Measurements from ENCODE around the gene CEP85L.
A peak's percentile ranks its signal among the peaks of the same experiment; 100 is the strongest.

CEP85L gene

DNA sequence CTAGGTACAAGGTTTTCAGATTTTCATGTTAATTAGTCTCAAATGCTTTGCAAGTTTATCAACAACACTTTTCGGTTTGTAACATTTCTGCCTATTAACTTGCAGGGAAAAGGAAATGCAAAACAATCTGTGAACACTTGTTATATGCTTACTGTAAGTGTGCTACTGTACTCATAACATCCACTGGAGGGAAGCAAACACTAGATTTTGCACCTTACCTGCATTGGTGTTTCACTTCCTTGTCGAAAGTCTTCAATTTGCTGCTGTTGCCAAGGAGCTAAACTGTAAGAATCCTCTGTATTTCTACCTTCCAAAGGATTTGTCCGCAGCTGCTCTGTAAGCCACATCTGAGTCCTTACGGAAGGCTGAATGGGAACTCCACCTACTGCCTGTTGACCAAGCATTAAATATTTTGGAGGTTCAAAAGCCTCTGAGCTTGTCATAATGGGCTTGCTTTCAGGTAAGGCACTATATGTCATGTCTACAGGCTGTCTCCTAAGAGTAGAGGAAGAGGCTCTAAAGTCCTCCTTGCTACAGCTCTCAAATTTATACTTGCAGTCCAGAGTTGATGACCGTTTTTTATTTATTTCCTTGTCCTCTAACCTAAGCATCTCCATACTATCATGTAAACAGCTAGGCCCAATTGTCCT lies 86.0 kb downstream of the CEP85L start:
- no peak overlapping the region for H3K27ac ChIP-seq (ENCODE audit: insufficient read depth, low read length, poor library complexity, severe bottlenecking)
- no peaks in the 10 kb centered on the region for H3K4me1 ChIP-seq (ENCODE audit: control insufficient read depth, insufficient read depth, low read length, poor library complexity, severe bottlenecking)
- no peak overlapping the region for H3K4me3 ChIP-seq (ENCODE audit: insufficient read depth, low read depth, low read length, poor library complexity, severe bottlenecking)
- H3K27me3 ChIP-seq (replicated peaks; ENCODE audit: control insufficient read depth, insufficient read depth, low read length, poor library complexity, severe bottlenecking), result no peaks in the 10 kb centered on the region
- DNase-seq, result no peak
- no peaks in the 10 kb centered on the region for H3K9me3 ChIP-seq (ENCODE audit: control insufficient read depth, low read length)
- no peaks in the 10 kb centered on the region for H3K36me3 ChIP-seq (ENCODE audit: control insufficient read depth, insufficient read depth, low read length)

DNA sequence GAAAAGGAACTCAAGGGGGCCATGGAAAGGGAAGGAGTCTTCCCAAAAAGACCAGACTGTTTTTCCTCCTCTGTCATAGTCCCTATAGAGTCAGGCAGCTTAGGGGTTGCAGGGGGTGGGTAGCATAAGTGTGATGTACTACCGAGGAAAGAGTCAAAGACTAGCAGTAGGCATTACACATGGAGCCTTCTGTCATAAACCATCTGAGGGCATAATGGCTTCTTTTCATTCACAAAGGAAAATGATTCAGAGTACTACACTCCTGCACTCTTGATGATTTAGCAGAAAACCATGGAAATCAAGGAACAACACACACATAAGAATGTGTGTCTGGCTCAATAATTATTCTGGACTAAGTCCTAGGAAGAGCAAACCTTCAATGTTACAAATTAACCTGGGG lies 88.4 kb downstream of the CEP85L start:
- no peaks in the 10 kb centered on the region for H3K9me3 ChIP-seq (ENCODE audit: control insufficient read depth, low read length)
- H3K36me3 ChIP-seq (ENCODE audit: control insufficient read depth, insufficient read depth, low read length), result no peaks in the 10 kb centered on the region
- no peak overlapping the region for H3K4me3 ChIP-seq (ENCODE audit: insufficient read depth, low read depth, low read length, poor library complexity, severe bottlenecking)
- H3K4me1 ChIP-seq (ENCODE audit: control insufficient read depth, insufficient read depth, low read length, poor library complexity, severe bottlenecking), result no peaks in the 10 kb centered on the region
- no peak for DNase-seq
- no peak overlapping the region for H3K27ac ChIP-seq (ENCODE audit: insufficient read depth, low read length, poor library complexity, severe bottlenecking)
- H3K27me3 ChIP-seq (replicated peaks; ENCODE audit: control insufficient read depth, insufficient read depth, low read length, poor library complexity, severe bottlenecking), result no peaks in the 10 kb centered on the region

- DNase-seq, result no peak
- Histone ChIP-seq H3K4me1 (ENCODE audit: control insufficient read depth, insufficient read depth, low read length, poor library complexity, severe bottlenecking) (peaks cover 6% of the 10 kb centered on the region), H3K36me3 (ENCODE audit: control insufficient read depth, insufficient read depth, low read length) (no peaks in the 10 kb centered on the region), H3K27ac (ENCODE audit: insufficient read depth, low read length, poor library complexity, severe bottlenecking) (no peak overlapping the region), H3K27me3 (replicated peaks; ENCODE audit: control insufficient read depth, insufficient read depth, low read length, poor library complexity, severe bottlenecking) (no peaks in the 10 kb centered on the region), H3K9me3 (ENCODE audit: control insufficient read depth, low read length) (no peaks in the 10 kb centered on the region), H3K4me3 (ENCODE audit: insufficient read depth, low read depth, low read length, poor library complexity, severe bottlenecking) (no peak overlapping the region)
These were observed 89.1 kb downstream of the CEP85L start for GRCh38 chr6:118562248-118562647.

DNA sequence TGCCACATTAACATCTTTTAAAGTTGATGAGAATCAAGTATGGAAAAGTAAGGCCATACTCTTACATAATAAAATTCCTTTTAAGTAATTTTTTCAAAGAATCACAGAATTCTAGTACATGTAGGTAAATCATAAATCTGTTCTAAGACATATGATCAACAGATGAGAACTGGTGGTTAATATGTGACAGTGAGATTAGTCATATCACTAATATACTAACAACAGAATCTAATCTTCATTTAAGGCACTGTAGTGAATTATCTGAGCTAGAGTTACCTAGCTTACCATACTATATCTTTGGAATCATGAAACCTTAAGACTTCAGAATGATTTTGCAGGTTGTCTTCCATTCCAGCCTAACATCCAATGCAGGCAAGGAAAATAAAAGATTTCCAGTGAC lies 91.7 kb downstream of the CEP85L start:
- peaks cover 6% of the 10 kb centered on the region for H3K4me1 ChIP-seq (ENCODE audit: control insufficient read depth, insufficient read depth, low read length, poor library complexity, severe bottlenecking)
- DNase-seq, result no peak
- no peaks in the 10 kb centered on the region for H3K27me3 ChIP-seq (replicated peaks; ENCODE audit: control insufficient read depth, insufficient read depth, low read length, poor library complexity, severe bottlenecking)
- no peaks in the 10 kb centered on the region for H3K9me3 ChIP-seq (ENCODE audit: control insufficient read depth, low read length)
- H3K27ac ChIP-seq (ENCODE audit: insufficient read depth, low read length, poor library complexity, severe bottlenecking), result peak overlapping the region; percentile 64
- no peak overlapping the region for H3K4me3 ChIP-seq (ENCODE audit: insufficient read depth, low read depth, low read length, poor library complexity, severe bottlenecking)
- no peaks in the 10 kb centered on the region for H3K36me3 ChIP-seq (ENCODE audit: control insufficient read depth, insufficient read depth, low read length)

GRCh38 chr6:118558464-118559217 lies 92.8 kb downstream of the CEP85L start:
- no peaks in the 10 kb centered on the region for H3K27me3 ChIP-seq (replicated peaks; ENCODE audit: control insufficient read depth, insufficient read depth, low read length, poor library complexity, severe bottlenecking)
- no peak for DNase-seq
- peak overlapping the region; percentile 64 for H3K27ac ChIP-seq (ENCODE audit: insufficient read depth, low read length, poor library complexity, severe bottlenecking)
- H3K4me3 ChIP-seq (ENCODE audit: insufficient read depth, low read depth, low read length, poor library complexity, severe bottlenecking), result peak overlapping the region; percentile 24
- H3K36me3 ChIP-seq (ENCODE audit: control insufficient read depth, insufficient read depth, low read length), result no peaks in the 10 kb centered on the region
- peaks cover 6% of the 10 kb centered on the region for H3K4me1 ChIP-seq (ENCODE audit: control insufficient read depth, insufficient read depth, low read length, poor library complexity, severe bottlenecking)
- H3K9me3 ChIP-seq (ENCODE audit: control insufficient read depth, low read length), result no peaks in the 10 kb centered on the region

GRCh38 chr6:118554698-118555097 lies 96.7 kb downstream of the CEP85L start:
- peaks cover 6% of the 10 kb centered on the region for H3K4me1 ChIP-seq (ENCODE audit: control insufficient read depth, insufficient read depth, low read length, poor library complexity, severe bottlenecking)
- H3K9me3 ChIP-seq (ENCODE audit: control insufficient read depth, low read length), result no peaks in the 10 kb centered on the region
- no peak for DNase-seq
- no peak overlapping the region for H3K27ac ChIP-seq (ENCODE audit: insufficient read depth, low read length, poor library complexity, severe bottlenecking)
- H3K4me3 ChIP-seq (ENCODE audit: insufficient read depth, low read depth, low read length, poor library complexity, severe bottlenecking), result no peak overlapping the region
- H3K27me3 ChIP-seq (replicated peaks; ENCODE audit: control insufficient read depth, insufficient read depth, low read length, poor library complexity, severe bottlenecking), result no peaks in the 10 kb centered on the region
- H3K36me3 ChIP-seq (ENCODE audit: control insufficient read depth, insufficient read depth, low read length), result no peaks in the 10 kb centered on the region

DNA sequence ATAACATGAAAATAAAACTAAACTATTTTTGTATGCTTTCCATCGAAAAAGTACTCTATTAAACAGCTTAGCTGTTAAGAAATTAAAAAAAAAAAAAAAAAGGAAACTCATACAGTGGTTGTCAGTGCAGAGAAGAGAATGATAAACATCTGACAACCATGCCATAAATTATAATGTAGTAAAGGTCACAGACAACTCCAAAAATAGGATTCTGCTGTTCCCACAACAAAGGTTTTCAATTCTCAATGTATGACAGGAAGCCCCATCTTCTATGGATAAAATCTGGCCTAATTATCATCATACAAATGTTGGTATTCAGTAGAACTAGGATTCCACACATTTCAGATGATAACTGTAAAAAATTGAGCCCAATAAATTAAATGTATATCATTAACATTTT lies 98.3 kb downstream of the CEP85L start:
- Histone ChIP-seq H3K4me1 (ENCODE audit: control insufficient read depth, insufficient read depth, low read length, poor library complexity, severe bottlenecking) (peaks cover 6% of the 10 kb centered on the region), H3K27me3 (replicated peaks; ENCODE audit: control insufficient read depth, insufficient read depth, low read length, poor library complexity, severe bottlenecking) (no peaks in the 10 kb centered on the region), H3K4me3 (ENCODE audit: insufficient read depth, low read depth, low read length, poor library complexity, severe bottlenecking) (no peak overlapping the region), H3K9me3 (ENCODE audit: control insufficient read depth, low read length) (no peaks in the 10 kb centered on the region), H3K36me3 (ENCODE audit: control insufficient read depth, insufficient read depth, low read length) (no peaks in the 10 kb centered on the region), H3K27ac (ENCODE audit: insufficient read depth, low read length, poor library complexity, severe bottlenecking) (no peak overlapping the region)
- no peak for DNase-seq

DNA sequence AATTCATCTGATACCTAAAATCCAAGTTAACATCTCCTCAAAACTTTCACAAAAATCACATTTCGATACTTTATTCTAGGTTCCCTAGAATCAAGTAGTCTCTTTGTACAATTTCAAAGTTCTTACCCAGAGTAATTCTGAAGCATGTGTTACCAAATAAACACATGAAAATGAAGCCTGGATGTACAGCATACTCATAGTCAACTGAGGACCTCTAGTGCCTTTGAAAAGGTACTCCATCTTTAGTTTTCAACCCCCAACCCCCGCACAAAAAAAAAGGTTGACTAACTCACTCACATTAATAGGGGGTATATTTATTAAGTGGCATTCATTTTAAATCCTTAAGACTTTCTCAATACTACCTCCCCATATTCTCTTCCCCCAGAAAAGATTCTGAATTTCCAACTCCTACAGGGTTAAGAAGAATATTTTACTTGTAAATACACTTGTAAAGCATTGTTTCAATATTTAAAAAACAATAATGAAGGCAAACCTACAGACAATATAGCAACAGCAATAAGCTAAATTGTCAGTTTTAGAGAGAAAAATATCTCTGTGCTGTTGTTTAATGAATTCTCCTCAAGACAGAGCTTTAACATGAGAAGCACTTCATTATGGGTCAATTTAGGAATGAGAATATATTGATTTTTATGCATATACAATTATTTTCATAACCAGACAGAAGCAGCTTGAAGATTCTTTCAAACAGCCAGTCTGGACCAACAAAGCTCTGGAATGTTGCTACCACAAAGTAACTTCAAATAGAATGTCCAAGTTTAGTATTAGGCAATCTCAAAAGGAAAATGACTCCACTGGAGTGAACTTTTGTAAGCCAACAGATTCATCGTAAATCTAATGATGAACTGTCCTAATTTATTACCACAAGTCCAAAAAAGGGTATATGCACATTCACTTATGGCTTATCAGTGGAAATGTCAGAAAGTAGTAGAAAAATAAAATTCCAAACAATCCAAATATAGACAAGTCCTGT lies 100.0 kb downstream of the CEP85L start:
- Histone ChIP-seq H3K4me3 (ENCODE audit: insufficient read depth, low read depth, low read length, poor library complexity, severe bottlenecking) (no peak overlapping the region), H3K4me1 (ENCODE audit: control insufficient read depth, insufficient read depth, low read length, poor library complexity, severe bottlenecking) (no peaks in the 10 kb centered on the region), H3K27ac (ENCODE audit: insufficient read depth, low read length, poor library complexity, severe bottlenecking) (no peak overlapping the region), H3K9me3 (ENCODE audit: control insufficient read depth, low read length) (no peaks in the 10 kb centered on the region), H3K27me3 (replicated peaks; ENCODE audit: control insufficient read depth, insufficient read depth, low read length, poor library complexity, severe bottlenecking) (no peaks in the 10 kb centered on the region), H3K36me3 (ENCODE audit: control insufficient read depth, insufficient read depth, low read length) (no peaks in the 10 kb centered on the region)
- no peak for DNase-seq

GRCh38 chr6:118548613-118549012 lies 102.8 kb downstream of the CEP85L start:
- DNase-seq, result no peak
- no peaks in the 10 kb centered on the region for H3K36me3 ChIP-seq (ENCODE audit: control insufficient read depth, insufficient read depth, low read length)
- no peaks in the 10 kb centered on the region for H3K4me1 ChIP-seq (ENCODE audit: control insufficient read depth, insufficient read depth, low read length, poor library complexity, severe bottlenecking)
- no peaks in the 10 kb centered on the region for H3K9me3 ChIP-seq (ENCODE audit: control insufficient read depth, low read length)
- no peak overlapping the region for H3K4me3 ChIP-seq (ENCODE audit: insufficient read depth, low read depth, low read length, poor library complexity, severe bottlenecking)
- H3K27ac ChIP-seq (ENCODE audit: insufficient read depth, low read length, poor library complexity, severe bottlenecking), result no peak overlapping the region
- H3K27me3 ChIP-seq (replicated peaks; ENCODE audit: control insufficient read depth, insufficient read depth, low read length, poor library complexity, severe bottlenecking), result no peaks in the 10 kb centered on the region
